ENCODE results near the gene INSYN1.

DNA sequence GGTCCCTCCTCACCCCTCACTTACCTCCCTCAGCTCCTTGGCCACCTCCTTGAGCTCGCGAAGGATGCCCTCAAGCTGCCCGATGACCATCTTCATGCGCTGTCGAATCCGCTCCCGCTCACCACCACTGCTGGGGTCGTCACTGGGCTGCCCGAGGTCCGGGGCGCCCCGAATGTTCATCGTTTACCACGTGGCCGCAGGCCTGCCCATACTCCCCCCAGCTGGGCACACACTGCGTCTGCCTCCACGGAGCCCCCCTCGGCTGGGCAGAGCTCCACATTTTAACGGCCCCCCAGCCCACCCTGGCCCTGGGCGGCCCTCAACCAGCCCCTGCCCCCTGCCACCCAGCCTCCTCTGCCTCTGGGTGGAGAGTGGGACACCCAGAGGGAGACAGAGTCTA lies 2.2 kb downstream of the INSYN1 start:
- TF ChIP-seq, protein P1, sequence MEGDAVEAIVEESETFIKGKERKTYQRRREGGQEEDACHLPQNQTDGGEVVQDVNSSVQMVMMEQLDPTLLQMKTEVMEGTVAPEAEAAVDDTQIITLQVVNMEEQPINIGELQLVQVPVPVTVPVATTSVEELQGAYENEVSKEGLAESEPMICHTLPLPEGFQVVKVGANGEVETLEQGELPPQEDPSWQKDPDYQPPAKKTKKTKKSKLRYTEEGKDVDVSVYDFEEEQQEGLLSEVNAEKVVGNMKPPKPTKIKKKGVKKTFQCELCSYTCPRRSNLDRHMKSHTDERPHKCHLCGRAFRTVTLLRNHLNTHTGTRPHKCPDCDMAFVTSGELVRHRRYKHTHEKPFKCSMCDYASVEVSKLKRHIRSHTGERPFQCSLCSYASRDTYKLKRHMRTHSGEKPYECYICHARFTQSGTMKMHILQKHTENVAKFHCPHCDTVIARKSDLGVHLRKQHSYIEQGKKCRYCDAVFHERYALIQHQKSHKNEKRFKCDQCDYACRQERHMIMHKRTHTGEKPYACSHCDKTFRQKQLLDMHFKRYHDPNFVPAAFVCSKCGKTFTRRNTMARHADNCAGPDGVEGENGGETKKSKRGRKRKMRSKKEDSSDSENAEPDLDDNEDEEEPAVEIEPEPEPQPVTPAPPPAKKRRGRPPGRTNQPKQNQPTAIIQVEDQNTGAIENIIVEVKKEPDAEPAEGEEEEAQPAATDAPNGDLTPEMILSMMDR (conservative IDR thresholded peaks at IDR 0.05; ENCODE audit: low read depth in 2 of 2), result no peak
- TF ChIP-seq EZH2phosphoT487 (IDR thresholded peaks at IDR 0.05; ENCODE audit: unreplicated experiment), result no peak
- TF ChIP-seq, protein P2, sequence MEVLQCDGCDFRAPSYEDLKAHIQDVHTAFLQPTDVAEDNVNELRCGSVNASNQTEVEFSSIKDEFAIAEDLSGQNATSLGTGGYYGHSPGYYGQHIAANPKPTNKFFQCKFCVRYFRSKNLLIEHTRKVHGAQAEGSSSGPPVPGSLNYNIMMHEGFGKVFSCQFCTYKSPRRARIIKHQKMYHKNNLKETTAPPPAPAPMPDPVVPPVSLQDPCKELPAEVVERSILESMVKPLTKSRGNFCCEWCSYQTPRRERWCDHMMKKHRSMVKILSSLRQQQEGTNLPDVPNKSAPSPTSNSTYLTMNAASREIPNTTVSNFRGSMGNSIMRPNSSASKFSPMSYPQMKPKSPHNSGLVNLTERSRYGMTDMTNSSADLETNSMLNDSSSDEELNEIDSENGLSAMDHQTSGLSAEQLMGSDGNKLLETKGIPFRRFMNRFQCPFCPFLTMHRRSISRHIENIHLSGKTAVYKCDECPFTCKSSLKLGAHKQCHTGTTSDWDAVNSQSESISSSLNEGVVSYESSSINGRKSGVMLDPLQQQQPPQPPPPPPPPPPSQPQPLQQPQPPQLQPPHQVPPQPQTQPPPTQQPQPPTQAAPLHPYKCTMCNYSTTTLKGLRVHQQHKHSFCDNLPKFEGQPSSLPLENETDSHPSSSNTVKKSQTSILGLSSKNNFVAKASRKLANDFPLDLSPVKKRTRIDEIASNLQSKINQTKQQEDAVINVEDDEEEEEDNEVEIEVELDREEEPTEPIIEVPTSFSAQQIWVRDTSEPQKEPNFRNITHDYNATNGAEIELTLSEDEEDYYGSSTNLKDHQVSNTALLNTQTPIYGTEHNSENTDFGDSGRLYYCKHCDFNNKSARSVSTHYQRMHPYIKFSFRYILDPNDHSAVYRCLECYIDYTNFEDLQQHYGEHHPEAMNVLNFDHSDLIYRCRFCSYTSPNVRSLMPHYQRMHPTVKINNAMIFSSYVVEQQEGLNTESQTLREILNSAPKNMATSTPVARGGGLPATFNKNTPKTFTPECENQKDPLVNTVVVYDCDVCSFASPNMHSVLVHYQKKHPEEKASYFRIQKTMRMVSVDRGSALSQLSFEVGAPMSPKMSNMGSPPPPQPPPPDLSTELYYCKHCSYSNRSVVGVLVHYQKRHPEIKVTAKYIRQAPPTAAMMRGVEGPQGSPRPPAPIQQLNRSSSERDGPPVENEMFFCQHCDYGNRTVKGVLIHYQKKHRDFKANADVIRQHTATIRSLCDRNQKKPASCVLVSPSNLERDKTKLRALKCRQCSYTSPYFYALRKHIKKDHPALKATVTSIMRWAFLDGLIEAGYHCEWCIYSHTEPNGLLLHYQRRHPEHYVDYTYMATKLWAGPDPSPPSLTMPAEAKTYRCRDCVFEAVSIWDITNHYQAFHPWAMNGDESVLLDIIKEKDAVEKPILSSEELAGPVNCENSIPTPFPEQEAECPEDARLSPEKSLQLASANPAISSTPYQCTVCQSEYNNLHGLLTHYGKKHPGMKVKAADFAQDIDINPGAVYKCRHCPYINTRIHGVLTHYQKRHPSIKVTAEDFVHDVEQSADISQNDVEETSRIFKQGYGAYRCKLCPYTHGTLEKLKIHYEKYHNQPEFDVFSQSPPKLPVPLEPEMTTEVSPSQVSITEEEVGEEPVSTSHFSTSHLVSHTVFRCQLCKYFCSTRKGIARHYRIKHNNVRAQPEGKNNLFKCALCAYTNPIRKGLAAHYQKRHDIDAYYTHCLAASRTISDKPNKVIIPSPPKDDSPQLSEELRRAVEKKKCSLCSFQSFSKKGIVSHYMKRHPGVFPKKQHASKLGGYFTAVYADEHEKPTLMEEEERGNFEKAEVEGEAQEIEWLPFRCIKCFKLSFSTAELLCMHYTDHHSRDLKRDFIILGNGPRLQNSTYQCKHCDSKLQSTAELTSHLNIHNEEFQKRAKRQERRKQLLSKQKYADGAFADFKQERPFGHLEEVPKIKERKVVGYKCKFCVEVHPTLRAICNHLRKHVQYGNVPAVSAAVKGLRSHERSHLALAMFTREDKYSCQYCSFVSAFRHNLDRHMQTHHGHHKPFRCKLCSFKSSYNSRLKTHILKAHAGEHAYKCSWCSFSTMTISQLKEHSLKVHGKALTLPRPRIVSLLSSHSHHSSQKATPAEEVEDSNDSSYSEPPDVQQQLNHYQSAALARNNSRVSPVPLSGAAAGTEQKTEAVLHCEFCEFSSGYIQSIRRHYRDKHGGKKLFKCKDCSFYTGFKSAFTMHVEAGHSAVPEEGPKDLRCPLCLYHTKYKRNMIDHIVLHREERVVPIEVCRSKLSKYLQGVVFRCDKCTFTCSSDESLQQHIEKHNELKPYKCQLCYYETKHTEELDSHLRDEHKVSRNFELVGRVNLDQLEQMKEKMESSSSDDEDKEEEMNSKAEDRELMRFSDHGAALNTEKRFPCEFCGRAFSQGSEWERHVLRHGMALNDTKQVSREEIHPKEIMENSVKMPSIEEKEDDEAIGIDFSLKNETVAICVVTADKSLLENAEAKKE (CRISPR knock-in tag; IDR thresholded peaks at IDR 0.05), result no peak
- TF ChIP-seq, protein P3, sequence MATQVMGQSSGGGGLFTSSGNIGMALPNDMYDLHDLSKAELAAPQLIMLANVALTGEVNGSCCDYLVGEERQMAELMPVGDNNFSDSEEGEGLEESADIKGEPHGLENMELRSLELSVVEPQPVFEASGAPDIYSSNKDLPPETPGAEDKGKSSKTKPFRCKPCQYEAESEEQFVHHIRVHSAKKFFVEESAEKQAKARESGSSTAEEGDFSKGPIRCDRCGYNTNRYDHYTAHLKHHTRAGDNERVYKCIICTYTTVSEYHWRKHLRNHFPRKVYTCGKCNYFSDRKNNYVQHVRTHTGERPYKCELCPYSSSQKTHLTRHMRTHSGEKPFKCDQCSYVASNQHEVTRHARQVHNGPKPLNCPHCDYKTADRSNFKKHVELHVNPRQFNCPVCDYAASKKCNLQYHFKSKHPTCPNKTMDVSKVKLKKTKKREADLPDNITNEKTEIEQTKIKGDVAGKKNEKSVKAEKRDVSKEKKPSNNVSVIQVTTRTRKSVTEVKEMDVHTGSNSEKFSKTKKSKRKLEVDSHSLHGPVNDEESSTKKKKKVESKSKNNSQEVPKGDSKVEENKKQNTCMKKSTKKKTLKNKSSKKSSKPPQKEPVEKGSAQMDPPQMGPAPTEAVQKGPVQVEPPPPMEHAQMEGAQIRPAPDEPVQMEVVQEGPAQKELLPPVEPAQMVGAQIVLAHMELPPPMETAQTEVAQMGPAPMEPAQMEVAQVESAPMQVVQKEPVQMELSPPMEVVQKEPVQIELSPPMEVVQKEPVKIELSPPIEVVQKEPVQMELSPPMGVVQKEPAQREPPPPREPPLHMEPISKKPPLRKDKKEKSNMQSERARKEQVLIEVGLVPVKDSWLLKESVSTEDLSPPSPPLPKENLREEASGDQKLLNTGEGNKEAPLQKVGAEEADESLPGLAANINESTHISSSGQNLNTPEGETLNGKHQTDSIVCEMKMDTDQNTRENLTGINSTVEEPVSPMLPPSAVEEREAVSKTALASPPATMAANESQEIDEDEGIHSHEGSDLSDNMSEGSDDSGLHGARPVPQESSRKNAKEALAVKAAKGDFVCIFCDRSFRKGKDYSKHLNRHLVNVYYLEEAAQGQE (IDR thresholded peaks at IDR 0.05; ENCODE audit: unreplicated experiment), result no peak
- TF ChIP-seq NANOG (IDR thresholded peaks at IDR 0.05; ENCODE audit: borderline replicate concordance), result no peak
- no peak for TF ChIP-seq JUNB (IDR thresholded peaks at IDR 0.05; ENCODE audit: unreplicated experiment)
- TF ChIP-seq POLR2AphosphoS5 (IDR thresholded peaks at IDR 0.05; ENCODE audit: low read depth), result no peak
- no peak for TF ChIP-seq EZH2 (IDR thresholded peaks at IDR 0.05; ENCODE audit: low read depth, unreplicated experiment)
- TF ChIP-seq STAT1 (IDR thresholded peaks at IDR 0.05; ENCODE audit: unreplicated experiment), result no peak
